HG03025 (cell line): ENCODE measurements around the gene EPB41L4B.
"Not testable (repeated sequence)": the region's sequence is repeated elsewhere in the genome, so short reads cannot be mapped to it uniquely, and the experiment has no call there.

ENCODE experiments used
- ATAC-seq: cut with Tn5 transposase; IDR thresholded peaks from one replicate; pipeline ENCODE4 v1.9.1; 2021; ENCODE audit warnings: mild to moderate bottlenecking, moderate library complexity; ENCODE audit not compliant: unreplicated experiment, low FRiP score

Gene EPB41L4B

GRCh38 chr9:109249615-109250014, 71.2 kb downstream of the EPB41L4B start:
- ATAC-seq: no peak

GRCh38 chr9:109248133-109248581, 72.7 kb downstream of the EPB41L4B start:
- ATAC-seq: no peak

GRCh38 chr9:109247228-109247627, 73.6 kb downstream of the EPB41L4B start:
- ATAC-seq: no peak

GRCh38 chr9:109246533-109246932, 74.3 kb downstream of the EPB41L4B start:
- ATAC-seq: no peak

DNA sequence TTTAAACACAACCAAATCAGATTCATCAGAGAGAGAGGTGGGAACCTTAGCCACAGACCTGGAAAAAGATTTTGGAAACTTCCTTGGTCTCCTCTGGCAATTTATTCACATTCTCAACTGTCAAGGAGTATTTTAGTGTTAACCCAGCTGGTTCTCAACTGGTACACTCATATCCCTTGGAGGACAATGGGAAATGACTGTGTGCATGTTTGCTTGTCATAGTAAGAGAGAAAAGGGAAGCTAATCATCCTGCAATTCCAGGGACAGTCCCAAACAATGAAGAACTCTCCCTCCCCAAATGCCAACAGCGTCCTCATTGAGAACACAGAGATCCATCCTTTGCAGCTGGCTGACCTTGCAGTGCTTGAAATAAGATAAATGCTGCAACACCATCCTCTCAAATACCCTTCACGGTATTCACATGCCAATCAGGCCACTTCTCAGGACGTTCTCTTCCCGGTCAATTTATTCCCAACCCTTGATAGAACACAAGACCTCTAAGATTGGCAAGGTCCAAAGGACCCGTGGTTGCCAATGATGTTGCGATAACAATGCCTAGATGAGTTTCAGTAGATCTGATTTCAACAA, 75.5 kb downstream of the EPB41L4B start:
- ATAC-seq: no peak

- peak; percentile 74 for ATAC-seq
Measured at GRCh38 chr9:109244179-109245132, 76.4 kb downstream of the EPB41L4B start.

GRCh38 chr9:109242741-109243140, 78.1 kb downstream of the EPB41L4B start:
- ATAC-seq: no peak

- no peak for ATAC-seq
Measured at GRCh38 chr9:109242014-109242413, 78.8 kb downstream of the EPB41L4B start.

- no peak for ATAC-seq
Measured at GRCh38 chr9:109241207-109241606, 79.7 kb downstream of the EPB41L4B start.

- no peak for ATAC-seq
Measured at GRCh38 chr9:109239240-109239639, 81.6 kb downstream of the EPB41L4B start.

DNA sequence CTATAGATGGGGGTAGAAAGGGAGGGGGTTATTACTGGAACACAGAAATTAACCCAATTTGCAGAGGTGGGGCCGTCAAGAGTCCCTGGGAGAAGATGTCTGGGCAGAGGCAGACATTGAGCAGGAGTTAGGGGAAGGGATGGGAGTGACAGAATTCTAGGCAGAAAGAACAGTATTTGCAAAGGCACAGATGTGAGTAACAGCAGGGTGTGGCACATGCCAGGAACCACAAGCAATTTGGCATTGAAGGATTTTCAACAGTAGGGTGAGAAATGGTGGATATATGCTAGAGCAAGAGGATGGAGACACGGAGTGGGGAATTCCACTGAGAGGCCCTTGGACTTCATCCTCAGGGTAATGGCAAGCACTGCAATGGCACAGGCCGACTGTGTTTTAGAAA, 82.2 kb downstream of the EPB41L4B start:
- no peak for ATAC-seq

DNA sequence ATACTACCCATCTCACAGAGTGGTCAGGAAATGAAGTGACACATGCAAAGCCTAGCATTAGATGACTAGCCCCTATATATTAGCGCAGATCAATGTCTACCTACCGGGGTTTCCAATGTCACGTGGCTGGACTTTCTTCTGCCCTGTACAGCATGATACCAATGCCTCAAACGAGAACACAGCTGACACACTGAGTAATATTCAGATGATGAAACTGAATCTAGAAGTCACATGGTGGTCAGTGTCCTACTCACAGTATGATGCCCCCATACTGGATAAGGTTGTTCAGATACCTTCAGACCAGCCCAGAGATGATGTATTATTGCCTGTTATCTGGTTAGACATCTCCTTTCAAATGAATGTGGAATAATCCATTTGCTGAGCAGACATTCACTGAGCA, 82.7 kb downstream of the EPB41L4B start:
- ATAC-seq: no peak

GRCh38 chr9:109232449-109233237, 88.2 kb downstream of the EPB41L4B start:
- ATAC-seq: no peak

- ATAC-seq: no peak
Measured at GRCh38 chr9:109231593-109231992, 89.3 kb downstream of the EPB41L4B start.

GRCh38 chr9:109230277-109230676, 90.6 kb downstream of the EPB41L4B start:
- no peak for ATAC-seq

- no peak for ATAC-seq
Measured at GRCh38 chr9:109229682-109230081, 91.2 kb downstream of the EPB41L4B start.

DNA sequence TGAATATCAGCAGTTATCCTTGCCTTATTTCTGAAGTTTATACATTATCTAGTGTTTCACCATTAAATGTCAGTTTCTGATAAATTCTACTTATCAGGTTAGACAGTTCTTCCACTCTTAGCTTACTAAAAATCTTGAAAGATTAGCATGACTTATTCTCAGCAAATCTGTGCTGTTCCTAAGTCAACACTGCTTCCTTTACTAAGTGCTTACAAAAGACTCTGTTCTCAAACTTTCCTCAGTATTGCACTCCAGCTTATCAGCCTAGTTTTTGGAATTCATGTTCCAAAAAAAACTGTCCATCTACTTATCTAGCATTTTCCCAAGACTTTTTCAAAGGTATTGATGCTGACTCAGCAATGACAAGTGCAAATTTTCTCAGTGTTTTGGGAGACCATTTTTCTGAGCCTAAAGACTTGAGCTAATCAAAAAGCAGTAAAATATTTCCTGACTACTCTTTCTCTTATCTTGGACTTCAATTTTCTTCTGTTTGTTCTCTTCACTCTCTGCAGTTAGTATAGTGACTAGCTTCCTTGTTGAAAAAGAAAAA, 92.7 kb downstream of the EPB41L4B start:
- ATAC-seq: no peak

DNA sequence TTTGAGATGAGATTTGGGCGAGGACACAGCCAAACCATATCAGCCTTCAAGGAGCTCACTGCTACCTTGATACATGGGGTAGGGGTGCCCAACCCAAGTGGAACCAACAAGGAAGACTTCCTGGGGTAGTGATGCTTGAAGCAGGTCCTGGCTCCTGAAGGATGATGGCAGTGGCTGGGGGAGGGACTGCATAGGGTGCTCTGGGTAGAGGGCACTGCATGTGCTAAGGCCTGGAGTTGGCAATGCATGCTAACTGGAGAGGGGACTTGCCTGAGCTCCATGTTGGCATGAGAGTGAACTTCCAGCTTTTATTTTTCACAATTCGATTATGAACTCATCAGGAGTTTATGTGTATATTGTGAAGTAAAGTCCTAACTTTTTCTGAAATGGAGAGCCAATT, 95.2 kb downstream of the EPB41L4B start:
- ATAC-seq: no peak

- no peak for ATAC-seq
Measured at GRCh38 chr9:109224751-109225150, 96.1 kb downstream of the EPB41L4B start.

DNA sequence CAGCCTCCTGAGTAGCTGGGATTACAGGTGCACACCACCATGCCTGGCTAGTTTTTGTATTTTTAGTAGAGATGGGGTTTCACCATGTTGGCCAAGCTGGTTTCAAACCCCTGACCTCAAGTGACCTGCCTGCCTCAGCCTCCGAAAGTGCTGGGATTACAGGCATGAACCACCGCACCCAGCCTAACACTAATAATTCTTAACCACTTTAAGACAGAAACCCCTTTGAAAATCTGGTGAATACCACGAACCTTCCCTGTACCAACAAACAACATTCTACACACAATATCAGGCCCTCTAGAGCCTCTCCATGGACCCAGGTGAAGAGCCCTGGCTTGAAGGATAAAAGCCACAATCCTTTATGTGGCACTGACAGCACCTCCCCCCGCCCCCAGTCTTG, 102.6 kb downstream of the EPB41L4B start:
- ATAC-seq: not testable (repeated sequence)

GRCh38 chr9:109214414-109214813, 106.4 kb downstream of the EPB41L4B start:
- ATAC-seq: no peak
